ENCODE results near the gene AKT2.
"Not testable (repeated sequence)": the region's sequence is repeated elsewhere in the genome, so short reads cannot be mapped to it uniquely, and the experiment has no call there.

AKT2 gene

DNA sequence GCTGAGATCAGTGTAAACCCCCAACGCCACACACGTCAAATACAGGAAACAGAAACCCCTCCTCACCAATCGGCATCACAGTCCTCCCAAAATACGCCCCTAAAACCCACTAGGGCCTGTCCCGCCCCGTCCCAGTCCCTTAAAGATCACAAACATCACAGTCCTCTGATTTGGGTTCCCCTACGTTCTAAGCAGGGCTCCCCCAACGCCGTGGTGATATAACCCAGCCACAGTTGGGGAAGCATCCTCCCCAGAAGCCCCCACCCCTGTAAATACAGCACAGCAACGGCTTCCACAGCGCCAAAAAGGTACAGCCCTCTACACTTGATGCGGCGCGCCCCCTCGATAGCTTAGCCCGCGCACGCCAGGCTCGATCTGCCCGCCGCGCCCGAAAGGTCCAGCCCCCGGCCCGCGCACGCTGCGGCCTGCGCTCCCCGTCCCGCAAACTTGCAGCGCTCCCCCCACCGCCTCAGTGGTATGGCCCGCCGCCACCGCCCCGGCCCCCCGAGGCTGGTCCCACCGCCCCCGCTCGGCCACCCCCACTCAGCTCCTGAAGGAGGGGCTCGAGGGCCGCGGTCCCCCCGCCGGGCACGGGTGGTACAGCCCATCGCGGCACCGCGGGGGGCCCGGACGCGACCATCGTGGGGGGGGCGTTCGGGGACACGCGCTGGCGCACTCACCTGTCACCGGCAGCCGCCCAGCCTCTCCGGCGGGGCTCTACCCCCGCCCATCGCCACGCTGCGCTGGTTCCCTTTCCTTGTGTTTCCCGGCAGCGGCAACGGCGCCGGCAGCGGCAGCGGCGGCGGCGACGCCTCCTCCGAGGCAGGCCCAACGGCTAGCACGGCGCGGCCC is at the start of gene AKT2:
Gene AKT2 (minus strand): TSS at position 845 of the 852 bp plus-strand sequence. CDS start 20,078 bp downstream, outside the sequence.
- no peak for DNase-seq

DNA sequence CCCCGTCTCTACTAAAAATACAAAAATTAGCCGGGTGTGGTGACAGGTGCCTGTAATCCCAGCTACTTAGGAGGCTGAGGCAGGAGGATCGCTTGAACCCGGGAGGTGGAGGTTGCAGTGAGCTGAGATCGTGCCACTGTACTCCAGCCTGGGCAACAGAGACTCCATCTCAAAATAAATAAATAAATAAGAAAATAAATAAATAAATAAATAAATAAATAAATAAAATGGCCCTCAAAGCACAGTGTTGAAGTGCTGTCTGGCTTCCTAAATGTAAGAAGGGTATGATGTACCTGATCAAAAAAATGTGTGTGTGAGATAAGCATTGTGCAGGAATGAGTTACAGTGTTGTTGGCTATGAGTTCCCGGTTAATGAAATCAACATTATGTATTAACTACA is 47.9 kb upstream of the AKT2 start:
- DNase-seq: not testable (repeated sequence)

DNA sequence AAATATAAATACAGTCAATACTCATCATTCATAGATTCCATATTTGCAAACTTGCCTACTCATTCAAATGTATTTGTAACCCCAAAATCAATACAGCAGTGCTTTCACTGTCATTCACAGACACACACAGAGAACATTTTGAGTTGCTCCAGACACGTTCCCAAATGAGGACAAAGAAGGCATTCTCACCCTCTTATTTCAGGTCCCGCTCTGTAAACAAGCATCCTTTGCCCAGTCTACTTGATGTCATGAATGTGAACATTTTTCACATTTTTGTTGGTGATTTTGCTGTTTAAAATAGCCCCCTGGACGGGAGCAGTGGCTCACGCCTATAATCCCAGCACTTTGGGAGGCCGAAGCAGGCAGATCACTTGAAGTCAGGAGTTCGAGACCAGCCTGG is 47.5 kb upstream of the AKT2 start:
- DNase-seq: no peak

DNA sequence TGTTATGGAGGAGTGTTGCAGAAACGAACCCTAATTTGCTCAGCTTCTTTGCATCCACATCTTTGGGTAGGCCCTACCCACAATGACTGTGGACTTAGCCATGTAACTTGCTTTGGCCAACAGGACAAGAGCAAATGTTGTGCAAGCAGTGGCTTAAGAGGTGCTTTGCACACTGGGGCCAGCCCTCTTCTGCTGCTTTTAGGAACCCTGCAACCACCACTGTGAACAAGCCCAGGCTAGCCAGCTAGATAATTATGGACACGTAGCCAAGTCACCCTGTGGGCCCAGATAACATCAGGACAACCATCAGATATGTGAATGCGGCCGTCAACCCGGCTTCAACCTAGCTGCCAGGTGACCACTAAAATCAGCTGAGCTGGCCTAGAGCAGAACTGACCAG is 45.9 kb upstream of the AKT2 start:
- no peak for DNase-seq

- no peak for DNase-seq
Measured at GRCh38 chr19:40326201-40326600, 41.1 kb upstream of the AKT2 start.

DNA sequence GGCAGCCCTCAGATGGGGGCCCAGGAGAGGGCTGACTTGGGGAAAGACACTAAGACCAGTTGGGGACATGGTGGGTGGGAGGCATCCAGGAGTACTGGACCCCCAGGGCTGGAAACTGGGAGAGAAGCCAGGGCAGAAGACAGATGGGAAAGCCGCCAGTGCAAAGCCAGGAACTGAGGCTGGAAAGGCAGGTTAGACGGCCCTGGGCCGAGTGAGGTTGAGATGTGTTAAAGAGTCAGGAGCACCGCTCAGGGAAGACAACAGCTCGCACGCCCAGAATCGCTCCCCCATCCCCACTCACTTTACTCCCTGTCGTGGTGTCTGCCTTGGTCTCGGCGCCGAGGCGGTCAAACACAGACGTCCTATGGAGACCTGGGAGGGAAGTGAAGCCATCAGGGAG is 38.6 kb upstream of the AKT2 start:
- DNase-seq: no peak

GRCh38 chr19:40322951-40323615 is 37.9 kb upstream of the AKT2 start:
- DNase-seq: no peak

DNA sequence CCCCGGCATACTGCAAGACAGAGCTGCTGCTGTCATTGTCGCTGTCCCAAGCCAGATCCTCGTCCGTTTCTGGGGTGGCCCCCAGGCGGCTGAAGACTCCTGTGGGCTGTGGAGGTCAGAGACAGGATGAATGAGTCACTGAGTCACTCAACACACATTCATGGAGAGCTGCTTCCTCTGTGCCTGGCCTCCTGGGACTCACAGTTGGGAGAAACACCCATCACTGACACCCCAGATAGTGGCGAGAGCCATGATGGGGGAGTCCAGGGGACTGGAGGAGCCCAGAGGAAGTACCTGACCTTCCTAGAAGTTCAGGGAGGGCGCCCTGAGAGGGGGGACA is 37.1 kb upstream of the AKT2 start:
- DNase-seq: no peak

GRCh38 chr19:40321566-40322270 is 36.6 kb upstream of the AKT2 start:
- DNase-seq: no peak

GRCh38 chr19:40321076-40321475 is 35.9 kb upstream of the AKT2 start:
- no peak for DNase-seq

GRCh38 chr19:40320558-40320935 is 35.4 kb upstream of the AKT2 start:
- no peak for DNase-seq

- DNase-seq: no peak
Measured at GRCh38 chr19:40317338-40317737, 32.2 kb upstream of the AKT2 start.

DNA sequence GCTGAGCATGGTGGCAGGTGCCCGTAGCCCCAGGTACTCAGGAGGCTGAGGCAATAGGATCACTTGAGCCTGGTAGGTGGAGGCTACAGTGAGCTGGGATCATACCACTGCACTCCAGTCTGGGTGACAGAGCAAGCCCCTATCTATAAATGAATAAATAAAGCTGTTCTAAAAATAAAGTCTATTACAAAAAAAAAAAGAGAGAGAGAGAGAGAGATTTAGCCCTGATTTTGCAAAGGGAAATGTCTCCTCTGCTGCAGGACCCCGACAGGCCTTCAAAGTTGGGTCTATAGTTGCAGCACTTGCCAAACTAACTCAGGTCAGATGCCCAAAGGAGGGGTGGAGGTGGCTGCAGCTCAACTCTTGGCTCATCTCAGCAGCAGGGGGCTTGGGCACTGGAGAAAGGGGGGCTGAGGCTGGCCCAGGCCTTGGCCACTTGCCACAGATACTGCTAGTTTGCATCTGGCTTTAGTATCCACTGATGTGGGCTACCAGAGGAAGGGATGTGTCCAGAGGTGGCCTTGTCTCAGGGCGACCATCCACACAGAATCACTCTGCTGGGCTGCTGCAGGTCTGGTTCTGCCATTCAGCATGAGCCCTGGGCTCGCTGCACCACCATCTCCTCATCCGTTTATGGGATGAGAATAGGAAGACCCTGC is 30.8 kb upstream of the AKT2 start:
- no peak for DNase-seq

GRCh38 chr19:40314656-40315055 is 29.5 kb upstream of the AKT2 start:
- DNase-seq: no peak

DNA sequence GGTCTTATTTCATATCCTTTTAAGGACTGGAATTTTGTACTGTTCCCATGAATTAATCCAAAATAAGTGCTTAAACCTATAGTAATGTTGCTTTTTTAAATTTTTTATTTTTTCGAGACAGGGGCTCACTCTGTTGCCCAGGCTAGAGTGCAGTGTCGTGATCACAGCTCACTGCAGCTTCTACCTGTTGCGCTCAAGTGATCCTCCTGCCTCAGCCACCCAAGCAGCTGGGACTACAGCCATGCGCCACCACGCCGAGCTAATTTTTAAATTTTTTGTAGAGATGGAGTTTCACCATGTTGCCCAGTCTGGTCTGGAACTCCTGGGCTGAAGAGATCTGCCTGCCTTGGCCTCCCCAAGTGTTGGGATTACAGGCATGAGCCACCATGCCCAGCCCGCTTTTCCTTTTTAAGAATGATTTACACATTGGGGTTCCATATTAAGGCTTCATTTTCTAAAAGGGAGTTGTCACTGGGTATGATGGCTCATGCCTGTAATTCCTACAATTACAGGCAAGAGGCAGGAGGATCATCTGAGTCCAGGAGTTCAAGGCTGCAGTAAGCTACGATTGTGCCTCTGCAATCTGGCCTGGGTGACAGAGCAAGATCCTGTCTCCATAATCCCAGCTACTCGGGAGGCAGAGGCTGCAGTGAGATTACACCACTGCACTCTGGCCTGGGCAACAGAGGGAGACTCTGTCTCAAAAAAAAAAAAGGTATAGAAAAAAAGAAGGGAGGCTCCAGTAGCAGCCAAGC is 28.3 kb upstream of the AKT2 start:
- DNase-seq: no peak

GRCh38 chr19:40312533-40312932 is 27.4 kb upstream of the AKT2 start:
- no peak for DNase-seq

DNA sequence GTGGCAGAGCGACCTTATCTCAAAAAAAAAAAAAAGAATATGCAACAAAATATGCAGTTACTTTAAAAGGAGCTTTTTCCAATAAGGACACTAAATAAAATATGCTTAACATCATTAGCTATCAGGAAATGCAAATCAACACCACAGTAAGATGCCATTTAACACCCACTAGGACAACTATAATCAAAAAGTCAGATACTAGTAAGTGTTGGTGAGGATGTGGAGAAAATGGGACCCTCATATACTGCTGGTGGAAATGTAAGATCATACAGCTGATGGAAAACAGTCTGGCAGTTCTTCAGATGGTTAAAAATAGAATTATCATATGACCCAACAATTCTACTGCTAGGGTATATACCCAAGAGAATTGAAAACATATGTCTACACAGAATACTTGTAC is 24.5 kb upstream of the AKT2 start:
- DNase-seq: no peak

DNA sequence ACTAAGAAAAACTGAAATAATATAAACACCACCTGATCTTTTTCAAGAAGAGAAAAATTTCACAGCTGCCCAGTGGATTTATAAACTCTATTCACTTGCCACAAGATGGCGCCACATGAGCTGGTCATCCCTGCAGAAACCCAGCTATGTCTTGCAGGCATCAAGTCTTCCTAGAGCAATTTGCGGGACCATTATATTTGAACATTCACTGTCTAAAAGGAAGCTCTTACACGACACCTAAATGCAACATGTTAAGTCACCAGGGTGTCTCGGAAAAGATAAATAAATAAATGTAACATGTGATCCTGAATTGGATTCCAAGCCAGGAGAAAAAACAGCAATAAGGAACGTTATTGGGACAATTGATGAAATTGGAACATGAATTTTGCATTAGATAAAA is 20.3 kb upstream of the AKT2 start:
- DNase-seq: peak; percentile 22

GRCh38 chr19:40304306-40304705 is 19.2 kb upstream of the AKT2 start:
- no peak for DNase-seq

DNA sequence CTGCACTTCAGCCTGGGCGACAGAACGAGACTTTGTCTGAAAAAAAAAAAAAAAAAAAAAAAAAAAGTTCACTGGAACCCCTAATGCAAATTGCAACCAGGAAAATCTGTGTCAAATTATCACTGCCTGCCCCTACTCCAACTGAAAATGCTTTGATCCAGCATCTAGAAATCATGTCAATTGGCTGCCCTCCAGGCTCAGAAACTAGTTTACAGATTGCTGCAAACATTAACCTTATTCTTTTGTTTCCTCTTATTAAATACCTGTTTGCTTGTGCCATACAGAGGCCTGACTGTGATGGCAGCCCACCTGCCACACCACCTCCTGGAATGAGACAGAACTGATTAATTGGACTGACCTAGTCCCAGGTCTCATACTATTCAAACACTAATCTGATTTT is 18.6 kb upstream of the AKT2 start:
- DNase-seq: no peak

- DNase-seq: no peak
Measured at GRCh38 chr19:40302224-40303011, 17.3 kb upstream of the AKT2 start.

DNA sequence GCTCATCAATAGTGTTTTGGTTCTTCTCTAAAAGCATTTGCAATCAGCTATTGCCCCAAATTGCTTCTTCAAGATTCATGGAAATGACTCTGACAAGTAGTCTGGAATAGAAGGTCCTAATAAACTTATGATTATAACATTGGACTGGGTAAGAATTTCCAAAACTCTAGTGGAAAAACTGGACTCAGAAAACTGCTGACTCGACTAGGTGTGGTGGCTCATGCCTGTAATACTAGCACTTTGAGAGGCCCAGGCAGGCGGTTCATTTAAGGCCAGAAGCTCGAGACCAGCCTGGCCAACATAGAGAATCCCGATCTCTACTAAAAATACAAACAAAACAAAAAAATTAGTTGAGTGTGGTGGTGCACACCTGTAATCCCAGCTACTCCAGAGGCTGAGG is 15.5 kb upstream of the AKT2 start:
- DNase-seq: no peak
